Natural killer cell (primary cell): ENCODE measurements around the gene EPHB6. TPM values are rescaled to one million over a fixed set of nuclear protein-coding genes. Genes with fewer than 3 reads are reported as not detected.

Experiments
- ATAC-seq, 3 donors: fragments of 150-1000 bp in 2 of 3; fragments of 200-7000 bp in 1 of 3; cut with Tn5 transposase; 1 replicate in 1 of 3; 2 replicates in 2 of 3; pipeline ENCODE4 v1.10.0; 2021; ENCODE audit warnings: mild to moderate bottlenecking in 2 of 3, moderate library complexity in 2 of 3
- DNase-seq, 2 donors: peaks; one replicate each; pipeline versions ENCODE4 v3.0.0 to v3.0.0-alpha.2; 2013 to 2021; ENCODE audit warnings: mixed read lengths in 1 of 2
- H3K27ac ChIP-seq: one replicate; pipeline ENCODE4 v1.5.1; 2013; ENCODE audit warnings: mild to moderate bottlenecking, low read length
- H3K27me3 ChIP-seq: one replicate; pipeline ENCODE4 v1.6.1; 2013; ENCODE audit warnings: low read length; ENCODE audit not compliant: control insufficient read depth, insufficient read depth
- H3K36me3 ChIP-seq: one replicate; pipeline ENCODE4 v1.6.1; 2013; ENCODE audit warnings: low read length; ENCODE audit not compliant: control insufficient read depth, insufficient read depth
- H3K4me1 ChIP-seq: one replicate; pipeline ENCODE4 v1.6.1; 2013; ENCODE audit warnings: low read length; ENCODE audit not compliant: control insufficient read depth, insufficient read depth
- H3K4me3 ChIP-seq: one replicate; pipeline ENCODE4 v1.5.1; 2013; ENCODE audit warnings: low read length
- H3K9me3 ChIP-seq: one replicate; pipeline ENCODE4 v1.6.1; 2013; ENCODE audit warnings: low read length; ENCODE audit not compliant: control insufficient read depth, insufficient read depth
- H3K27ac Mint-ChIP-seq, 2 donors: one replicate each; pipeline ENCODE4 v1.8.0; 2022; ENCODE audit warnings: mild to moderate bottlenecking in 2 of 2, mixed read lengths in 2 of 2, moderate library complexity in 1 of 2
- H3K27me3 Mint-ChIP-seq, 2 donors: one replicate each; pipeline ENCODE4 v1.8.0; 2022; ENCODE audit warnings: low read depth in 2 of 2, mixed read lengths in 2 of 2
- H3K36me3 Mint-ChIP-seq: one replicate; pipeline ENCODE4 v1.8.0; 2022; ENCODE audit warnings: mixed read lengths
- H3K4me1 Mint-ChIP-seq, 2 donors: one replicate each; pipeline ENCODE4 v1.8.0; 2022; ENCODE audit warnings: mixed read lengths in 2 of 2
- H3K4me3 Mint-ChIP-seq: one replicate; pipeline ENCODE4 v1.8.0; 2022; ENCODE audit warnings: mild to moderate bottlenecking, moderate library complexity, mixed read lengths
- H3K9me3 Mint-ChIP-seq, 2 donors: one replicate each; pipeline ENCODE4 v1.8.0; 2022; ENCODE audit warnings: mixed read lengths in 2 of 2
- CTCF ChIP-seq: fragments of 200-600 bp; IDR thresholded peaks from one replicate; pipeline ENCODE4 v1.8.0; 2022; ENCODE audit warnings: antibody characterized with exemption
- WGBS: methylation state at CpG from one replicate; pipeline ENCODE4 v1.1.7; 2013; ENCODE audit warnings: missing lambda C conversion rate; ENCODE audit not compliant: insufficient coverage; 5-methylcytosine and 5-hydroxymethylcytosine counted together
- intact Hi-C: fragments of 100-400 bp; cut with micrococcal nuclease; formaldehyde crosslinking; loops from one replicate; pipeline ENCODE4 v1.14.2; 2022
- total RNA-seq, 4 donors: library from RNA; stranded (reverse); fragments of 120-200 nt in 1 of 4; gene quantifications; one replicate each; pipeline versions ENCODE4 v1.2.3 to v1.2.4, GENCODE V29; 2013 to 2022

The EPHB6 gene
- total RNA-seq, 3 donors from 2014 or later (not counting 1 experiment from before 2014, with no cell fraction given) = 2.3 to 6.8 (median 6.5) TPM

- 91% methylated on average over 16 of the region's 16 CpGs for WGBS
- H3K9me3 ChIP-seq = no peaks in the 10 kb centered on the region
- H3K4me3 Mint-ChIP-seq = no peak within 1 kb of the TSS
- H3K36me3 Mint-ChIP-seq = no peaks in the 10 kb centered on the region
- peak in 1 of 2 donors; percentile 4 for DNase-seq
- H3K27ac ChIP-seq = no peak within 1 kb of the TSS
- peaks cover 5 to 7% of the 10 kb centered on the region in 2 donors for H3K27me3 Mint-ChIP-seq
- ATAC-seq = no peak
- no peaks in the 10 kb centered on the region for H3K4me1 ChIP-seq
- intact Hi-C loops = no loop called here
- no peak within 1 kb of the TSS for H3K4me3 ChIP-seq
- H3K36me3 ChIP-seq = no peaks in the 10 kb centered on the region
- TF ChIP-seq CTCF = no peak
- H3K9me3 Mint-ChIP-seq = no peaks in the 10 kb centered on the region
- H3K4me1 Mint-ChIP-seq = no peaks in the 10 kb centered on the region
- no peak within 1 kb of the TSS for H3K27ac Mint-ChIP-seq
- no peaks in the 10 kb centered on the region for H3K27me3 ChIP-seq
Measured at GRCh38 chr7:142885311-142886230, 30.7 kb downstream of the EPHB6 start, which contains the start of gene TRPV6. Gene TRPV6, minus strand, starts transcription at chr7:142885745.

DNA sequence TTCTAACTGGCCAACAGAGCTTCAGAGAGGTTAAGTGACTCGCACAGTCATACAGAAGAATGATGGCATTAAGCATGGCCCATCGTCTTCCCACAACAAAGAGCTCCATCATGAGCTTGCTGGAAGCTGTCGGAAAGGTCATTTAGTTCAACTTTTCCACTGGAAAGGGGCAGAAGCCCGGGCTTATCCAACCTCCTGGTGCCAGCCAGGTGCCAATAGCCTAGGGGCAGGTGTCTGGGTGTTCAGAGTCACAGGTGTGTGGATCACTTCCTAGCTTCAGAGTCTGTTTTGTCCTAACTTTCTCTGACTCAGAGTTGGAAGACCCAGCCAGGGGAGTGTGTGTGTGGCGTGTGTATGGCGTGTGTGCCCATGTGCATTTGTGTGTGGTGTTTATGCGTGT, 32.0 kb downstream of the EPHB6 start:
- WGBS = 82% methylated on average over 7 of the region's 7 CpGs
- ATAC-seq (no peak), DNase-seq (no peak)
- no peaks in the 10 kb centered on the region for H3K36me3 ChIP-seq
- Mint-ChIP-seq H3K27ac (no peak overlapping the region), H3K4me3 (no peak overlapping the region), H3K36me3 (no peaks in the 10 kb centered on the region), H3K27me3 (peaks cover 0 to 7% of the 10 kb centered on the region in 2 donors), H3K9me3 (no peaks in the 10 kb centered on the region), H3K4me1 (no peaks in the 10 kb centered on the region)
- intact Hi-C loops = no loop called here
- no peaks in the 10 kb centered on the region for H3K27me3 ChIP-seq
- H3K4me3 ChIP-seq = no peak overlapping the region
- H3K4me1 ChIP-seq = no peaks in the 10 kb centered on the region
- TF ChIP-seq CTCF = no peak
- H3K9me3 ChIP-seq = no peaks in the 10 kb centered on the region
- H3K27ac ChIP-seq = no peak overlapping the region

DNA sequence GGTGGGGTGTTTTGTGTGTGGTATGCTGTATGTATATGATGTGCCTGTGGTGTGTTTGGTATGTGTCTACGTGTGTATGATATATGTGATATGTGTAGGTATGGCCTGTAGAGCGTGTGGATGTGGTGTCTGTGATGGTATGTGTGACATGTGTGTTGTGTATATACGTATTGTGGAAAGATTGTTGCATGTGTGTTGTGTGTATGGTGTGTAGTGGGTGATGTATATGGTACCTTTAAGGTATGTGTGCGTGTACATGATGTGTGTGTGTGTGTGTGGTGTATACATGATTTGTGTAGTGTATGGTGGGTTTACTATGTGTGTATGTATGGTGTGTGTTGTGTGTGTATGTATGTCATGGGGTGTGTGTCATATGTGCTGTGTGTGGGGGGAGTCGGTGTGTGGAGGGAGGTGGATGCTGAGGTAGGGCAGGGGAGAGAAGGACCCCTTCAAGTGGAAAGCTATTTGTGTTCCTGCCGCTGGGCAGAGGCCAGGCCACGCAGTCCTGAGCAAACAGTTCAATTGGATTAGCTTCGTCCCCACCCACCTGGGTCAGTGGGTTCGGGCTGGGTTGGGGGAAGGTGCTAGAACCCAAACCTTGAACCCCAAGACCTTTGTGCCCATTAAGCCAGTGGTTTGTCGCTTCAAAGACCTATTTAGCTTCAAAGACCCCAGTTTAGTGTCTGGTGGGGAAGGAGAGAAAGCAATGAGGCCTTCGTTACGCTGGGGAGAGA, 32.6 kb downstream of the EPHB6 start:
- Histone ChIP-seq H3K27me3 (no peaks in the 10 kb centered on the region), H3K9me3 (no peaks in the 10 kb centered on the region), H3K4me3 (no peak overlapping the region), H3K27ac (no peak overlapping the region), H3K4me1 (no peaks in the 10 kb centered on the region), H3K36me3 (no peaks in the 10 kb centered on the region)
- 89% methylated on average over 12 of the region's 12 CpGs for WGBS
- H3K36me3 Mint-ChIP-seq = no peaks in the 10 kb centered on the region
- H3K27me3 Mint-ChIP-seq = peaks cover 0 to 3% of the 10 kb centered on the region in 2 donors
- H3K4me1 Mint-ChIP-seq = no peaks in the 10 kb centered on the region
- H3K4me3 Mint-ChIP-seq = no peak overlapping the region
- intact Hi-C loops = no loop called here
- no peak for DNase-seq
- peak in 1 of 3 donors; percentile 26 for ATAC-seq
- TF ChIP-seq CTCF = no peak
- H3K27ac Mint-ChIP-seq = no peak overlapping the region
- H3K9me3 Mint-ChIP-seq = no peaks in the 10 kb centered on the region
